ENCODE results near the gene PTPN13. TPM values are rescaled to one million over a fixed set of nuclear protein-coding genes. Genes with fewer than 3 reads are reported as not detected.
A peak's percentile ranks its signal among the peaks of the same experiment; 100 is the strongest.
"Not testable (repeated sequence)": the region's sequence is repeated elsewhere in the genome, so short reads cannot be mapped to it uniquely, and the experiment has no call there.

Gene PTPN13
- total and polyA plus RNA-seq, 12 donors, result 0.70 to 5.5 (median 2.7) TPM

- Histone ChIP-seq H3K27ac (no peak overlapping the region), H3K9me3 (no peaks in the 10 kb centered on the region), H3K4me1 (no peaks in the 10 kb centered on the region), H3K4me3 (no peak overlapping the region), H3K27me3 (no peaks in the 10 kb centered on the region), H3K36me3 (no peaks in the 10 kb centered on the region)
- intact Hi-C loops (cut with DNase I), result no loop called here
- ATAC-seq, result peak in 3 of 8 donors; percentile 62 to 81 (median 80)
- WGBS, 2 donors, result 76 to 77% methylated on average over 2 of the region's 2 CpGs
- DNase-seq, result no peak
- TF ChIP-seq CTCF (IDR thresholded peaks at IDR 0.05), result no peak
Observed at GRCh38 chr4:86706923-86707597, 112.9 kb downstream of the PTPN13 start.

- TF ChIP-seq CTCF (IDR thresholded peaks at IDR 0.05), result no peak
- intact Hi-C loops (cut with DNase I), result no loop called here
- H3K36me3 ChIP-seq, result peaks cover 0 to 7% (median 0%) of the 10 kb centered on the region in 9 donors
- no peaks in the 10 kb centered on the region for H3K27me3 ChIP-seq
- H3K4me1 ChIP-seq, result no peaks in the 10 kb centered on the region
- ATAC-seq, result no peak
- no peak overlapping the region for H3K27ac ChIP-seq
- no peak for DNase-seq
- H3K4me3 ChIP-seq, result no peak overlapping the region
- peaks cover 0 to 5% (median 0%) of the 10 kb centered on the region in 11 donors for H3K9me3 ChIP-seq
Observed at GRCh38 chr4:86717651-86718050, 123.5 kb downstream of the PTPN13 start.

- Histone ChIP-seq H3K36me3 (peaks cover 0 to 7% (median 0%) of the 10 kb centered on the region in 9 donors), H3K27ac (no peak overlapping the region), H3K4me3 (no peak overlapping the region), H3K9me3 (peaks cover 0 to 5% (median 0%) of the 10 kb centered on the region in 11 donors), H3K27me3 (no peaks in the 10 kb centered on the region), H3K4me1 (no peaks in the 10 kb centered on the region)
- ATAC-seq, result no peak
- 82 to 99% methylated on average over 3 of the region's 3 CpGs for WGBS, 2 donors
- DNase-seq, result no peak
- intact Hi-C loops (cut with DNase I), result no loop called here
- TF ChIP-seq CTCF (IDR thresholded peaks at IDR 0.05), result no peak
Observed at GRCh38 chr4:86718152-86718551, 124.0 kb downstream of the PTPN13 start.

- H3K27me3 ChIP-seq, ATAC-seq: not testable (repeated sequence)
Observed at GRCh38 chr4:86719149-86719548, 125.0 kb downstream of the PTPN13 start.

GRCh38 chr4:86720508-86721068 lies 126.5 kb downstream of the PTPN13 start:
- intact Hi-C loops (cut with DNase I), result loop anchor here in 1 of 10 donors (1.0 kb wide), 1 partner anchor 20 kb away; no protein-coding TSS in a partner anchor
- DNase-seq (no peak), ATAC-seq (no peak)
- Histone ChIP-seq H3K4me1 (no peaks in the 10 kb centered on the region), H3K9me3 (peaks cover 0 to 6% (median 0%) of the 10 kb centered on the region in 11 donors), H3K36me3 (peaks cover 0 to 7% (median 0%) of the 10 kb centered on the region in 9 donors), H3K4me3 (no peak overlapping the region), H3K27ac (no peak overlapping the region), H3K27me3 (no peaks in the 10 kb centered on the region)
- WGBS, 2 donors, result 73 to 75% methylated on average over 3 of the region's 3 CpGs
- TF ChIP-seq CTCF (IDR thresholded peaks at IDR 0.05), result no peak

More at GRCh38 chr4:86719149-86719548, 125.0 kb downstream of the PTPN13 start:
- DNase-seq; intact Hi-C loops (cut with DNase I); H3K36me3 ChIP-seq; H3K4me1 ChIP-seq; H3K4me3 ChIP-seq; H3K27ac ChIP-seq; H3K9me3 ChIP-seq: not testable (repeated sequence)
- 85 to 97% methylated on average over 3 of the region's 3 CpGs for WGBS, 2 donors

Measured in heart right ventricle (tissue), 16 donors.